Erythroblast (primary cell): ENCODE data around the gene TSFM.

Experiments used
- GATA1 ChIP-seq: IDR thresholded peaks from 2 replicates; pipeline ENCODE4 v1.6.1; 2011; ENCODE audit warnings: low read depth, mild to moderate bottlenecking, control low read depth, low read length, moderate library complexity
- POLR2A ChIP-seq: IDR thresholded peaks from 2 replicates; pipeline ENCODE4 v1.6.1; 2011; ENCODE audit warnings: mild to moderate bottlenecking, low read length

DNA sequence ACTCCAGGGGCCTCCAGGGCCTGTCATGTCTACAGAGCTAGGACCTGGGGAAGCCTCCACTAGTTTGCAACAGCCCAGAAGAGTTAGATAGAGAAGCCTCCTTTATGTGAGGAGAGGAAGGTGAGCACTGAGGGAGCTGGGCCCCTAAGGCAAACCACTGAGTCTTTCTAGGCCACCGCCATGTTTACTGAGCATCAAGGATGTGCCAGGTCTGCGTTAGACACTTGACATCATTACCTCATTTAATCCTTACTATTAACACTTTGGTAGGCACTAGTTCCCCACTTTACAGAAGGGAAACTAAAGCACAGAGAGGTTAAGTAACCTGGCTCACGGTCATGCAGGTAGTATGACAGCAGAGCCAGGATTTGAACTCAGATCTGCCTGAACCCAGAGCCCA lies 51.1 kb downstream of the TSFM start:
- TF ChIP-seq POLR2A (no peak), GATA1 (no peak)
